Measurements from ENCODE around the gene CKM.
"Not testable (repeated sequence)": the region's sequence is repeated elsewhere in the genome, so short reads cannot be mapped to it uniquely, and the experiment has no call there.

The CKM gene

DNA sequence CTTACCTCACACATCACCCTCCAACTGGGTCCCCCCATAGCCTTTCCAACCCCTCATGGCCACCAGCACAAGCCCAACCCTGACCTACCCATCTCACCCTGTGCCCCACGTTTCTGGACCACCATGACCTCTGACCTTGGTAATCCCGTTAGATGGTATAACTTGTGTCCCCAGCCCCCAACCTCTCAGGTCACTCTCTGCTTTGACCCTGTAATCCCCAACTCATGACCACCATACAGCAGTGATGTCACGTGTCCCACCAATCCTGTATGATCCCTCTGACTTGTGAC, 26.4 kb upstream of the CKM start:
- no peak for DNase-seq (ENCODE audit: low read depth)

GRCh38 chr19:45348367-45349125, 25.9 kb upstream of the CKM start:
- no peak for DNase-seq (ENCODE audit: low read depth)

GRCh38 chr19:45347570-45348366, 25.1 kb upstream of the CKM start:
- DNase-seq (ENCODE audit: low read depth): no peak

DNA sequence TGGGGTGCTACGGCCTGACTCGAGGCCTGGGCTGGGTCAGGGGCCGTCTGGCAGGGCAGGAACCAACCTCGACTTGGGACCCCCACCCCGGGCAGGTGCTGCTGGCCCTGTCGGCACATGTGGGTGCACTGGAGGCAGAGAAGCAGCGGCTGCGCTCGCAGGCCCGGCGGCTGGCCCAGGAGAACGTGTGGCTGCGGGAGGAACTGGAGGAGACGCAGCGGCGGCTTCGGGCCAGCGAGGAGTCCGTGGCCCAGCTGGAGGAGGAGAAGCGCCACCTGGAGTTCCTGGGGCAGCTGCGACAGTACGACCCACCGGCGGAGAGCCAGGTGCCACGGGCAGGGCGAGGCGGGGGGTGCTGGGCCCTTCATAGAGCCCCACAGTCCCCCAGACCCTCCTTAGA, 23.8 kb upstream of the CKM start:
- DNase-seq (ENCODE audit: low read depth): no peak

- no peak for DNase-seq (ENCODE audit: low read depth)
Observed at GRCh38 chr19:45345506-45345860, 22.8 kb upstream of the CKM start.

- no peak for DNase-seq (ENCODE audit: low read depth)
Observed at GRCh38 chr19:45344621-45345505, 22.2 kb upstream of the CKM start.

DNA sequence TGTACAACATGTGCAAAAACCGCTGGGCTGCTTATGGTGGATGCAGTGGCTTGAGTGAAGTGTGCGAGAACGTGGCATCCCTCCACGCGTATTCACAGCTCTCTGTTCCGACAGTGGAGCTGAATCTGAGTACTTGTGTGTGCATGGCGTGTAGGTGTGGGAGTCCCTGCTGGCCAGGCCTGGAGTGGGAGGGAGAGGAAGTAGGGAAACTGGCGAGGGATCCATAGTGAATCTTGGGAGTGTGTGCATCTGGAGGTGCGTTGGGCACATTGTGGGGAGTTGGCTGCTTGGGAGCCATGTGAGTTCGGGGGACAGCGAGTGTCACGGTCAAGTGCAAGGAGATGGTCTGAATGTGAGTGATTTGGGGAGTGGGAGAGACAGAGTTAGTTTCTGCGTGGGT, 20.2 kb upstream of the CKM start:
- DNase-seq (ENCODE audit: low read depth): no peak

GRCh38 chr19:45340899-45341453, 18.3 kb upstream of the CKM start:
- no peak for DNase-seq (ENCODE audit: low read depth)

DNA sequence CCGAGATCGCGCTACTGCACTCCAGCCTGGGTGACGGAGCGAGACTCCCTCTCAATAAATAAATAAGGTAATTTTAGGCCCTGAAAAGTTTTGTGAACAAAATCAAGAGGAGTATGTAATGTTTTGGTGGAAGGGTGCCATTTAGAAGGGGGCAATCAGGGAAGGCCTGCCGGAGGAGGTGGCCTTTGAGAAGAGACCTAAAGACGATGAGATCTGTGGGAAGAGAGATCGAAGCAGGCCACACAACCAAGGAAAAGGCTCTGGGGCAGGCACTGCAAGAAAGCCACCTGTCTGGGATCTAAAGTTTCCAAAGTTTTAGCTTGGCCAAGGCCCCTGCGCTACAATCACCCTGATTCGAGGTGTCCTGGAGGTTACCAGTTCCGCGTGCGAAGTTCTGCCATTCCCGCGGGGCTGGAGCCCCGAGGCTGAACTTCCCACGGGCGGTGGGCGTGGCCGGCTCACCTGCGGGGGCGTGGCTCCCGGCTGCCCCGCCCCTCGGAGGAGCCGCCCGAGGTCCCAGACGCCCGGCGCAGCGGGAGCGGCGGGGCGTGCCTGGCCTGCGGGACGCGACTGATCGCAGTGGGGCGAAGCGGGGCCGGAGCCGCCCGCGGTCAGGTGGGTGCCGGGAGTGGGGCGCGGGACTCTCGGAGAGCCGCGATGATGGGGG, 17.7 kb upstream of the CKM start, which contains the start of gene KLC3:
KLC3 (plus strand) TSS at position 519 of the 667 bp plus-strand sequence. CDS start 4,792 bp downstream, outside the sequence.
- no peak for DNase-seq (ENCODE audit: low read depth)

DNA sequence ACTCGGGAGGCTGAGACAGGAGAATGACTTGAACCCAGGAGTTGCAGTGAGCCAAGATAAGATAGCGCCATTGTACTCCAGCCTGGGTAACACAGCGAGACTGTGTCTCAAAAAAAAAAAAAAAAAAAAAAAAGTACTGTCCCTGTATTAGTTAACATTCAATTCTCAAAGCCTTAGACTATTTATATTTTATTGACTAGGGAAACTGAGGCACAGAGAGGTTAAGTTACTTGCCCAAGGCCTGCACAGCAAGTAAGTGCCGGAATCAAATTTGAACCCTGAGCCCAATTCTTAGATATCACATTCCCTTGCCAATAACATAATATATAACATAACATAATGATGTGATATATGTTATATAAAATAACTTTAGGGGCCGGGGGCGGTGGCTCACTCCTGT, 17.0 kb upstream of the CKM start:
- DNase-seq (ENCODE audit: low read depth): no peak

- no peak for DNase-seq (ENCODE audit: low read depth)
Observed at GRCh38 chr19:45336696-45337251, 14.1 kb upstream of the CKM start.

GRCh38 chr19:45334881-45335280, 12.2 kb upstream of the CKM start:
- DNase-seq (ENCODE audit: low read depth): not testable (repeated sequence)

DNA sequence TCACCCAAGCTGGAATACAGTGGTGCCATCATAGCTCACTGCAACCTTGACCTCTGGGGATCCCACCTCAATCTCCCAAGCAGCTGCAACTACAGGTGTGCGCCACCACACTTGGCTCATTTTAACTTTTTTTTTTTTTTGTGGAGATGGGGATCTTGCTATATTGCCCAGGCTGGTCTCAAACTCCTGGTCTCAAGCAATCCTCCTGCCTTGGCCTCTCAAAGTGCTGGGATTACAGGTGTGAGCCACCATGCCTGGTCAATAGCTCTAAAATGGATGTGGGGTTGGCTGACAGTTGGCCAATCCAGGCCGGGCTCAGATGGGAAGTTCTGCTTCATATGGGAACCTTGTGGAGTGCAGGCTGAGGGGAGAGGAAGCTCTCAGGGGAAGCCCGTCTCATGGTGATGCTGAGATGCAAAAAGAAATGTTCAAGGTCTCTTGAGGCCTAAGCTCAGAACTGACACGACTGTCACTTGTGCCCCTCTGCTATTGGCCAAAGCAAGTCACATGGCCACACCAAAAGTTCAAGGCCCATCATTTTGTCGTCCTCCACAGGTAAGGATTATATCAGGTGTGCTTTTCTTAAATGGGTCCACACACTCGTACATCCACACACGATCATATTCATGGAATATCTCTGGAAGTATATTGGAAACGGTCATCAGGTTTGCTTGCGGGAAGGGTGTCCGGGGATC, 11.1 kb upstream of the CKM start:
- no peak for DNase-seq (ENCODE audit: low read depth)

GRCh38 chr19:45331411-45331810, 8.7 kb upstream of the CKM start:
- DNase-seq (ENCODE audit: low read depth): no peak

DNA sequence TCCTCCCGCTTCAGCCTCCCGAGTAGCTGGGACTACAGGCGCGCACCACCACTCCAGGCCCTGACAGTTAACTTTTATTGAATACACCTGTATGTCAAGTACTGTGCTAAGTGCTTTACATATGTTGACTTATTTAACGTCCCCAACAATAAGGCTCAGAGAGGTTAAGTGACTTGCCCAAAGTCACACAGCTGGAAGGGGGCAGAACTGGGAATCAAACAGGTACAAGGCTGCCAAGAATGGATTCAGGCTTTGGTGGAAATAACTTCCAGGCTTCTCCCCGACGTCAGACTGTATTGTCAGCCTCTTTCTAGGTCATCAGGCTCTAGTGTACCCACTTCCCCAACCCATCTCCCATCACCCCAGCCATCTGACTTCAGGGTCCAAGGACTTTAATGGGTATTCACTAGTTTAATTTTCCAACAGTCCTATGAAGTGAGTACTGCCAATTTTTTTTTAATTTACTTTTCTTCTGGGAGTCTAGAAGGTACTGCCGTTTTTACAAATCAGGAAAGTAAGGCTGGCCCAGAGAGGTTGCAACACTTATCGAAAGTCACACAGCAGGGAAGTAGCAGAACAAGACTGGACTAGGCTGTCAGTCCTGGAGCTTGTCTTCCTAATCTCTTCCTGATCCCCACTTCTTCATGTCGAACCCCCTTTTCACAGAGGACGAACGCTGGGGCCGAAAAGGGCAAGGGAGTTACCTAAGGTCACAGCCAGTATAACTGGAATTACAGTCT, 4.9 kb upstream of the CKM start:
- DNase-seq (ENCODE audit: low read depth): no peak

- no peak for DNase-seq (ENCODE audit: low read depth)
Observed at GRCh38 chr19:45324349-45324907, 1.8 kb upstream of the CKM start.

DNA sequence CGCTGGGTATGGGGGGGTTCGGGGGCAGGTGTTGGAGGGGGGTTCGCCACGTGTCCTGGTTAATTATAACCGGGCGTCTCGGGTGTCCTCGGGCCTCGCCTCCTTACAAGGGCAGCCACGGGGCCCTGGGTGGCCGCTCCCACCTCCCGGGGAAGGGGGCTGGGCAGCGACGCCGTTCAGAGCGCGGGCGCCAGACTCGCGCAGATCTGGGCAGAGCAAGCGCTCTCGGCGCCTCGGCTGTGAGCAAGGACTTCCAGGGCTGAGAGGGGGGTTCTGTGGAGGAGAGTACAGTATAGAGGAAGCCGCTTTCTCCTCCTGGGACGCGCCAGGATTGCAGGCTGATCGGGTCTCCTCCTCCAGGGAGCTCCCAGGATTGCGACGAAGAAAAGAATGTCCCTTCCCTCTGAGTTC, 1.0 kb upstream of the CKM start:
- no peak for DNase-seq (ENCODE audit: low read depth)

DNA sequence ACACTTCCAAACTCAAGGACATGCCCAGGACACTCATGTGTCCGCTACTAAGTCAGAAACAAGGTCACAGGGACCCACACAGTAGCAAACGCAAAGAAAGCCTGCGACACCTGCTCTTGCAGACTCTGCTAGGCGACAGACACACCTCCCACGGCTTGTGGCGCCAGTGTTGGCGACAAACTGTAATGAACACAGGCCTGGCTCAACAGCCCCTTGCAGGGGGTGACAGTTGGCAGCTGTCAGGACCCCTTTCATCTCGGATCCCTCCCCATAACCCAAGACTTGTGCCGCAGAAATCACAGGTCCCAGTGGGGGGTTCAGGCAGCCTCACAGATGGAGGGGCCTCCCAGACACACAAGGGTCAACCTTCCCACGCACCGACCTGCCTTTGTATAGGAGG, 364 bp downstream of the CKM start:
- DNase-seq (ENCODE audit: low read depth): no peak

DNA sequence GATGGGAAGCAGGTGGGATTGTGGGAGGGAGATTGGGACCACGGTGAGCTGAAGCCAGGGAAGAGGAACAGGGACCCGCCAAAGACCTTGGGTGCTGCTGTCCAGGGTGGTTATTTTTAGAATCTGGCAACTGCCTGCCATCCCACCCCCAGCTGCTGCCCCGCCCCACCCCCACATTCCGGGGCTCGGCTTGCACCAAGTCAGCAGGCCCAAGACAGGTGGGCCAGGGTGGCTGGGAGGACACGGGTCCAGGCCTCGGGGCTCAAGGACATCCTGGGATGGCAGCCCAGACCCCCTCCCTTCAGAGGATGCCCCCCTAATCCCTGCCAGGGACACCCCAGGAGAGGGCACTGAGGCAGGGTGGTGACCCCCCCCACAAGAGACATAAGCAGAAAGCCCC, 827 bp downstream of the CKM start:
- no peak for DNase-seq (ENCODE audit: low read depth)
